Endothelial cell of umbilical vein (primary cell): ENCODE results near the gene MAP7D2. TPM values are rescaled to one million over a fixed set of nuclear protein-coding genes. Genes with fewer than 3 reads are reported as not detected.
A peak's percentile ranks its signal among the peaks of the same experiment; 100 is the strongest.

Experiments
- BruUV-seq: library from RNA; stranded (reverse); fragments of 400-500 nt; replicated peaks from 2 replicates; lab custom pipeline; 2021; lab: Mats Ljungman, UMichigan
- CTCF ChIA-PET: fragments of 300-600, 350-600 bp; sonication (Branson Sonifier 250); formaldehyde crosslinking; loops from one replicate; lab custom pipeline; 2021; ENCODE audit warnings: antibody characterized with exemption, inconsistent platforms; lab: Charles Lee
- POLR2A ChIA-PET: fragments of 300-600, 350-600 bp; sonication (Branson Sonifier 250); formaldehyde crosslinking; loops from one replicate; lab custom pipeline; 2021; ENCODE audit warnings: antibody characterized with exemption, inconsistent platforms; lab: Charles Lee
- DNase-seq: peaks from one replicate; pipeline ENCODE4 v3.0.0-alpha.2; 2011; ENCODE audit warnings: low read depth, low spot score
- FAIRE-seq: peaks from 2 replicates; lab custom pipeline; 2011; peaks lifted over from hg19 to GRCh38; lab: Jason Lieb, UNC
- H2AFZ ChIP-seq: 2 replicates; pipeline ENCODE4 v1.6.0; 2012; ENCODE audit warnings: low read depth, low read length, control low read depth, inconsistent platforms
- H3K27ac ChIP-seq: 2 replicates; pipeline ENCODE4 v1.5.1; 2011; ENCODE audit warnings: low read depth, mild to moderate bottlenecking, control low read depth, low read length, moderate library complexity; ENCODE audit not compliant: insufficient read depth
- H3K27me3 ChIP-seq, 2 experiments: 2 replicates each; pipeline versions ENCODE4 v1.6.0 to v1.6.1; 2011; ENCODE audit warnings: low read length in 2 of 2, mixed read lengths in 1 of 2; ENCODE audit not compliant: control insufficient read depth in 2 of 2, insufficient read depth in 2 of 2
- H3K36me3 ChIP-seq, 2 experiments: 2 replicates in 1 of 2; 3 replicates in 1 of 2; pipeline ENCODE4 v1.5.1; 2011; ENCODE audit warnings: low read length in 2 of 2, mild to moderate bottlenecking in 1 of 2, moderate library complexity in 1 of 2; ENCODE audit not compliant: control insufficient read depth in 2 of 2, insufficient read depth in 2 of 2; ENCODE audit errors: extremely low read depth in 1 of 2
- H3K4me1 ChIP-seq: 3 replicates; pipeline ENCODE4 v1.5.1; 2011; ENCODE audit warnings: mild to moderate bottlenecking, low read length; ENCODE audit not compliant: control insufficient read depth, insufficient read depth; ENCODE audit errors: extremely low read depth
- H3K4me2 ChIP-seq: 2 replicates; pipeline ENCODE4 v1.6.1; 2011; ENCODE audit warnings: low read length, control low read depth, mixed read lengths; ENCODE audit not compliant: insufficient read depth
- H3K4me3 ChIP-seq, 3 experiments: fragments of 200-600 bp in 1 of 3; sonication (generic), shearing (Covaris generic) in 1 of 3; replicated peaks in 1 of 3; 2 replicates each; pipeline ENCODE4 v1.5.1; 2011 to 2016; ENCODE audit warnings: control low read depth in 3 of 3, low read length in 3 of 3, mild to moderate bottlenecking in 2 of 3, inconsistent platforms in 1 of 3, low read depth in 1 of 3, moderate library complexity in 1 of 3; ENCODE audit not compliant: insufficient read depth in 1 of 3
- H3K79me2 ChIP-seq: 2 replicates; pipeline ENCODE4 v1.6.0; 2012; ENCODE audit warnings: low read length, inconsistent platforms; ENCODE audit not compliant: control insufficient read depth, insufficient read depth
- H3K9ac ChIP-seq: replicated peaks from 2 replicates; pipeline ENCODE3; 2011; ENCODE audit warnings: low read length, control low read depth; ENCODE audit not compliant: insufficient read depth; ENCODE audit errors: extremely low read depth
- H3K9me1 ChIP-seq: replicated peaks from 3 replicates; pipeline ENCODE4 v1.6.0; 2011; ENCODE audit warnings: mild to moderate bottlenecking, low read length; ENCODE audit not compliant: control insufficient read depth, insufficient read depth; ENCODE audit errors: extremely low read depth
- H3K9me3 ChIP-seq: replicated peaks from 2 replicates; pipeline ENCODE4 v1.5.1; 2012; ENCODE audit warnings: low read length, inconsistent platforms; ENCODE audit not compliant: control insufficient read depth, insufficient read depth
- H4K20me1 ChIP-seq: replicated peaks from 2 replicates; pipeline ENCODE3; 2011; ENCODE audit warnings: mild to moderate bottlenecking, low read length; ENCODE audit not compliant: control insufficient read depth, insufficient read depth; ENCODE audit errors: extremely low read depth
- EZH2 ChIP-seq: IDR thresholded peaks from 2 replicates; pipeline ENCODE4 v1.6.1; 2012; ENCODE audit warnings: borderline replicate concordance, low read depth, mild to moderate bottlenecking, moderate library complexity, low read length, inconsistent platforms; ENCODE audit not compliant: severe bottlenecking
- FOS ChIP-seq: IDR thresholded peaks from 2 replicates; pipeline ENCODE4 v1.6.1; 2011; ENCODE audit warnings: mild to moderate bottlenecking, low read length, moderate library complexity, borderline replicate concordance; ENCODE audit not compliant: insufficient read depth
- GATA2 ChIP-seq: IDR thresholded peaks from 2 replicates; pipeline ENCODE4 v1.7.0; 2011; ENCODE audit warnings: low read depth, mild to moderate bottlenecking, moderate library complexity, mixed read lengths, low read length; ENCODE audit not compliant: insufficient read length, insufficient read depth
- JUN ChIP-seq: IDR thresholded peaks from 2 replicates; pipeline ENCODE4 v1.6.1; 2011; ENCODE audit warnings: borderline replicate concordance, low read depth; ENCODE audit not compliant: insufficient read length, insufficient read depth
- MYC ChIP-seq: IDR thresholded peaks from one replicate; pipeline ENCODE4 v1.6.1; 2011; ENCODE audit warnings: mild to moderate bottlenecking, low read depth, low read length
- POLR2A ChIP-seq: IDR thresholded peaks from 2 replicates; pipeline ENCODE4 v1.6.1; 2012; ENCODE audit warnings: low read depth, mild to moderate bottlenecking, control low read depth, low read length
- POLR2AphosphoS5 ChIP-seq: IDR thresholded peaks from 2 replicates; pipeline ENCODE4 v1.6.1; 2012; ENCODE audit warnings: low read depth, mild to moderate bottlenecking, control low read depth, low read length, moderate library complexity; ENCODE audit not compliant: insufficient read depth
- dilution Hi-C: fragments of 300-500 bp; cut with MboI; formaldehyde crosslinking; loops from one replicate; pipeline ENCODE4 v1.15.0; 2019; ENCODE audit warnings: low sequenced_read_pairs; ENCODE audit not compliant: extremely low pct_ligation_motif_present
- intact Hi-C: fragments of 100-400 bp; cut with micrococcal nuclease; formaldehyde crosslinking; loops from one replicate; pipeline ENCODE4 v1.10.0; 2022
- polyA plus RNA-seq, 4 experiments: library from polyadenylated mRNA; depleted of rRNA in 3 of 4; stranded (reverse) in 3 of 4; unstranded in 1 of 4; fragments of >200 nt; gene quantifications; 2 replicates each; pipeline versions ENCODE4 v1.2.1 to v1.2.3, GENCODE V29; 2011 to 2012; ENCODE audit warnings: missing spikeins in 1 of 4
- total RNA-seq: library from RNA; stranded (reverse); gene quantifications from 2 replicates; pipeline ENCODE4 v1.2.3, GENCODE V29; 2021
- TF ChIP-seq, protein P1 (sequence below): IDR thresholded peaks from 2 replicates; pipeline ENCODE4 v1.6.1; 2011; ENCODE audit not compliant: insufficient read depth, insufficient read length
- TF ChIP-seq, protein P2 (sequence below), 2 donors: IDR thresholded peaks; 1 replicate in 1 of 2; 2 replicates in 1 of 2; pipeline ENCODE4 v1.5.1; 2011; ENCODE audit warnings: low read length in 2 of 2, mild to moderate bottlenecking in 2 of 2, moderate library complexity in 2 of 2, control low read depth in 1 of 2, inconsistent platforms in 1 of 2, low read depth in 1 of 2; ENCODE audit not compliant: insufficient read depth in 1 of 2; ENCODE audit errors: extremely low read depth in 1 of 2

MAP7D2 gene
- total and polyA plus RNA-seq, 2 donors (not counting 3 experiments of a cell fraction or from before 2014, with no cell fraction given) = 0.08 to 0.15 TPM

DNA sequence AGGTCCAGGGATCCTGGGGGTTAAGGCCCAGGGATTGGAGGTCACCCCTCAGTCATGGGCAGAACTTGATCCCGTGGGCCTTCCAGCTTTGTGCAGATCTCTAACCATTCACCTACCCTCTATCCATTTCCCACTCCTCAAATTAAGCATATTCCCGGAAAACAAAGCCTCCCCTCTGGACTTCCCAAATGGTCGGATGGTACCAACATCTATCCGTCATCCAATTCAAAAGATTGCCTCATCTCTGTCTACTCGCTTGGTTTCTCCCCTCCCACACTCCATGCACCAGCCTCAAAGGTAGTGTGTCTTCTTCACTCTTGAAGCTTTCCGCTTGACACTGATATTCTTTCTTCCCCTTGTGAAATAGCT is 125.4 kb downstream of the MAP7D2 start:
- BruUV-seq = no TSS peak
- Histone ChIP-seq H3K9ac (no peak overlapping the region), H3K9me3 (no peaks in the 10 kb centered on the region), H2AFZ (peak overlapping the region; percentile 47), H3K79me2 (no peaks in the 10 kb centered on the region), H3K4me1 (peaks cover 3% of the 10 kb centered on the region), H3K4me3 (peak overlapping the region in 1 of 3 experiments; percentile 33), H3K27me3 (no peaks in the 10 kb centered on the region), H3K36me3 (no peaks in the 10 kb centered on the region), H3K4me2 (peak overlapping the region; percentile 3), H4K20me1 (no peaks in the 10 kb centered on the region), H3K9me1 (no peaks in the 10 kb centered on the region), H3K27ac (no peak overlapping the region)
- FAIRE-seq = no peak
- ChIA-PET POLR2A (no interaction called here), CTCF (interaction anchor here (1.7 kb wide), 1 partner anchor 86 kb away, joined by 11 read pairs; no protein-coding TSS in a partner anchor)
- TF ChIP-seq GATA2 = no peak
- TF ChIP-seq, protein P1, sequence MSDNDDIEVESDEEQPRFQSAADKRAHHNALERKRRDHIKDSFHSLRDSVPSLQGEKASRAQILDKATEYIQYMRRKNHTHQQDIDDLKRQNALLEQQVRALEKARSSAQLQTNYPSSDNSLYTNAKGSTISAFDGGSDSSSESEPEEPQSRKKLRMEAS = no peak
- TF ChIP-seq EZH2 = no peak
- no peak for TF ChIP-seq JUN
- no peak for TF ChIP-seq FOS
- TF ChIP-seq POLR2AphosphoS5 = no peak
- no peak for TF ChIP-seq MYC
- TF ChIP-seq, protein P2, sequence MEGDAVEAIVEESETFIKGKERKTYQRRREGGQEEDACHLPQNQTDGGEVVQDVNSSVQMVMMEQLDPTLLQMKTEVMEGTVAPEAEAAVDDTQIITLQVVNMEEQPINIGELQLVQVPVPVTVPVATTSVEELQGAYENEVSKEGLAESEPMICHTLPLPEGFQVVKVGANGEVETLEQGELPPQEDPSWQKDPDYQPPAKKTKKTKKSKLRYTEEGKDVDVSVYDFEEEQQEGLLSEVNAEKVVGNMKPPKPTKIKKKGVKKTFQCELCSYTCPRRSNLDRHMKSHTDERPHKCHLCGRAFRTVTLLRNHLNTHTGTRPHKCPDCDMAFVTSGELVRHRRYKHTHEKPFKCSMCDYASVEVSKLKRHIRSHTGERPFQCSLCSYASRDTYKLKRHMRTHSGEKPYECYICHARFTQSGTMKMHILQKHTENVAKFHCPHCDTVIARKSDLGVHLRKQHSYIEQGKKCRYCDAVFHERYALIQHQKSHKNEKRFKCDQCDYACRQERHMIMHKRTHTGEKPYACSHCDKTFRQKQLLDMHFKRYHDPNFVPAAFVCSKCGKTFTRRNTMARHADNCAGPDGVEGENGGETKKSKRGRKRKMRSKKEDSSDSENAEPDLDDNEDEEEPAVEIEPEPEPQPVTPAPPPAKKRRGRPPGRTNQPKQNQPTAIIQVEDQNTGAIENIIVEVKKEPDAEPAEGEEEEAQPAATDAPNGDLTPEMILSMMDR (IDR thresholded peaks at IDR 0.05; ENCODE audit: extremely low read depth in 1 of 2, insufficient read depth in 1 of 2, low read depth in 1 of 2, low read length in 2 of 2) = no peak
- TF ChIP-seq POLR2A = no peak
- intact Hi-C loops (loop anchor here (1.0 to 2.0 kb wide), 7 partner anchors 76 to 619 kb away; no protein-coding TSS in a partner anchor), dilution Hi-C loops (no loop called here)
- DNase-seq = no peak
